GM23338 (cell line): ENCODE measurements around the gene KRTAP10-9. TPM values are rescaled to one million over a fixed set of nuclear protein-coding genes. Genes with fewer than 3 reads are reported as not detected.

Source experiments
- ATAC-seq: fragments of 200-7000 bp; cut with Tn5 transposase; 3 replicates; pipeline ENCODE4 v1.9.1; 2020
- DNase-seq: peaks from one replicate; pipeline ENCODE4 v3.0.0-alpha.2; 2015; ENCODE audit warnings: low spot score
- H2AFZ ChIP-seq: fragments of 200-600 bp; sonication (generic); 2 replicates; pipeline ENCODE4 v1.8.0; 2016; ENCODE audit warnings: antibody characterized with exemption, mild to moderate bottlenecking, moderate library complexity
- H3F3A ChIP-seq: fragments of 200-600 bp; sonication (generic); replicated peaks from 2 replicates; pipeline ENCODE4 v1.8.0; 2017; ENCODE audit warnings: antibody characterized with exemption, mixed run types, low read depth
- H3K27ac ChIP-seq: fragments of 200-600 bp; sonication (generic); 2 replicates; pipeline ENCODE4 v1.6.1; 2016; ENCODE audit warnings: low read depth
- H3K27me3 ChIP-seq: fragments of 200-600 bp; sonication (generic); 2 replicates; pipeline ENCODE4 v1.8.0; 2016; ENCODE audit warnings: mild to moderate bottlenecking, mixed run types, moderate library complexity; ENCODE audit not compliant: insufficient read depth
- H3K36me3 ChIP-seq: fragments of 200-600 bp; sonication (generic); 2 replicates; pipeline ENCODE4 v1.8.0; 2016; ENCODE audit warnings: mild to moderate bottlenecking; ENCODE audit not compliant: insufficient read depth
- H3K4me1 ChIP-seq: fragments of 200-600 bp; sonication (generic); 2 replicates; pipeline ENCODE4 v1.8.0; 2016; ENCODE audit warnings: mild to moderate bottlenecking, moderate library complexity; ENCODE audit not compliant: insufficient read depth
- H3K4me2 ChIP-seq: fragments of 200-600 bp; sonication (generic); 2 replicates; pipeline ENCODE4 v1.7.1; 2017; ENCODE audit warnings: mixed run types
- H3K4me3 ChIP-seq: fragments of 200-600 bp; sonication (generic); 2 replicates; pipeline ENCODE4 v1.6.1; 2016; ENCODE audit warnings: mixed run types
- H3K79me2 ChIP-seq: fragments of 200-600 bp; sonication (generic); replicated peaks from 2 replicates; pipeline ENCODE4 v1.8.0; 2017; ENCODE audit warnings: mild to moderate bottlenecking; ENCODE audit not compliant: insufficient read depth
- H3K9me2 ChIP-seq: fragments of 200-600 bp; sonication (generic); 2 replicates; pipeline ENCODE4 v1.8.0; 2017; ENCODE audit not compliant: insufficient read depth
- H4K20me1 ChIP-seq: fragments of 200-600 bp; sonication (generic); replicated peaks from 2 replicates; pipeline ENCODE4 v1.8.0; 2017; ENCODE audit warnings: mild to moderate bottlenecking; ENCODE audit not compliant: insufficient read depth
- H3K27ac Mint-ChIP-seq: 2 replicates; pipeline ENCODE4 v1.8.0; 2020; ENCODE audit warnings: inconsistent platforms, mild to moderate bottlenecking, moderate library complexity, mixed read lengths
- H3K27me3 Mint-ChIP-seq: 3 replicates; pipeline ENCODE4 v1.8.0; 2022; ENCODE audit warnings: low read depth, mild to moderate bottlenecking, moderate library complexity, mixed read lengths, inconsistent platforms; ENCODE audit not compliant: insufficient read depth, poor library complexity
- H3K36me3 Mint-ChIP-seq: 3 replicates; pipeline ENCODE4 v1.8.0; 2021; ENCODE audit warnings: low read depth, mild to moderate bottlenecking, inconsistent platforms, moderate library complexity, mixed read lengths
- H3K4me1 Mint-ChIP-seq: 3 replicates; pipeline ENCODE4 v1.8.0; 2020; ENCODE audit warnings: mild to moderate bottlenecking, inconsistent platforms, mixed read lengths
- H3K4me3 Mint-ChIP-seq: 3 replicates; pipeline ENCODE4 v1.8.0; 2021; ENCODE audit warnings: moderate library complexity, mild to moderate bottlenecking, inconsistent platforms, mixed read lengths
- H3K9me3 Mint-ChIP-seq: 3 replicates; pipeline ENCODE4 v1.8.0; 2020; ENCODE audit warnings: moderate library complexity, mild to moderate bottlenecking, inconsistent platforms, mixed read lengths
- CREB1 ChIP-seq: fragments of 250-450 bp; sonication (Bioruptor Pico); IDR thresholded peaks from 2 replicates; pipeline ENCODE4 v1.5.0; 2020; ENCODE audit warnings: low read depth, mild to moderate bottlenecking, moderate library complexity
- CTCF ChIP-seq, 2 experiments: fragments of 200-600 bp in 1 of 2; sonication (generic) in 1 of 2; conservative IDR thresholded peaks; 2 replicates each; pipeline versions ENCODE4 v1.5.1 to v1.6.1; 2016 to 2017; ENCODE audit warnings: antibody characterized with exemption in 2 of 2, low read depth in 2 of 2, mild to moderate bottlenecking in 2 of 2, moderate library complexity in 1 of 2
- ETS1 ChIP-seq: IDR thresholded peaks from 2 replicates; pipeline ENCODE4 v1.6.1; 2016; ENCODE audit warnings: antibody characterized with exemption
- EZH2 ChIP-seq: fragments of 200-600 bp; sonication (generic); IDR thresholded peaks from one replicate; pipeline ENCODE4 v1.8.0; 2017; ENCODE audit warnings: antibody characterized with exemption, mild to moderate bottlenecking, low read depth; ENCODE audit not compliant: unreplicated experiment
- EZH2phosphoT487 ChIP-seq: fragments of 200-600 bp; sonication (generic); IDR thresholded peaks from one replicate; pipeline ENCODE4 v1.8.1; 2018; ENCODE audit warnings: antibody characterized with exemption; ENCODE audit not compliant: unreplicated experiment
- JUNB ChIP-seq: IDR thresholded peaks from one replicate; pipeline ENCODE4 v1.6.1; 2016; ENCODE audit warnings: antibody characterized with exemption; ENCODE audit not compliant: unreplicated experiment
- NANOG ChIP-seq: IDR thresholded peaks from 2 replicates; pipeline ENCODE4 v1.6.1; 2016; ENCODE audit warnings: antibody characterized with exemption, borderline replicate concordance
- POLR2AphosphoS5 ChIP-seq: IDR thresholded peaks from 2 replicates; pipeline ENCODE4 v1.6.1; 2016; ENCODE audit warnings: antibody characterized with exemption, low read depth
- ZNF114 ChIP-seq: fragments of 250-450 bp; sonication (Bioruptor Pico); IDR thresholded peaks from 2 replicates; pipeline ENCODE4 v1.5.0; 2020; ENCODE audit warnings: mild to moderate bottlenecking, moderate library complexity
- ZNF331 ChIP-seq: fragments of 250-450 bp; sonication (Bioruptor Pico); IDR thresholded peaks from 2 replicates; pipeline ENCODE4 v1.5.0; 2020; ENCODE audit warnings: low read depth, mild to moderate bottlenecking, moderate library complexity
- ZNF462 ChIP-seq: fragments of 250-450 bp; sonication (Bioruptor Pico); IDR thresholded peaks from 2 replicates; pipeline ENCODE4 v1.5.0; 2020; ENCODE audit warnings: mild to moderate bottlenecking, moderate library complexity
- polyA plus RNA-seq: library from polyadenylated mRNA; unstranded; fragments of >200 nt; fragmentation: Nextera tagmentation; extraction: Ambion mirVana; gene quantifications from 2 replicates; pipeline ENCODE4 v1.2.1, GENCODE V29; 2016
- total RNA-seq: library from RNA; depleted of rRNA; stranded (reverse); fragments of >200 nt; shearing (Covaris generic); gene quantifications from 2 replicates; pipeline ENCODE4 v1.2.3, GENCODE V29; 2014
- TF ChIP-seq, protein P1 (sequence below): IDR thresholded peaks from one replicate; pipeline ENCODE4 v1.6.1; 2018; ENCODE audit warnings: antibody characterized with exemption; ENCODE audit not compliant: unreplicated experiment

Gene KRTAP10-9
- total and polyA plus RNA-seq, 2 experiments from 2014 or later, result not detected

DNA sequence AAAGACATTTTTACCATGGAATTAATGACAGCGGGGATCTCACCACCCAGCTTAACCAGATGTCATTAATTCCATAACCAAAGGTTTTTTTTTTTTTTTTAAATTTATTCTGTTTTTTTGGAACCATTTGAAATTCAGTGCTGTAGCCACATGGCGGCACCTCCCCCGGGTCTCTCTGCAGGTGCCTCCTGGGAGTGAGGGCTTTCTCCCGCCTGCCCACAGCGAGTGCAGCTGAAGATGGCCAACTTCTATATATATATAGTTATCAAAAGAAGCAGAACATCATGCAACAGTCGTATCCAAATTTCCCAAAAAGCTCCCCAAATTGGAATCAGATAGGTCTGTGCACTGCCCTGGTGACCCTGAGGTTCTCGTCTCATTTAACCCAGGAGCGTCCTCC lies 11.4 kb upstream of the KRTAP10-9 start:
- Histone ChIP-seq H3K4me2 (no peak overlapping the region), H3F3A (no peaks in the 10 kb centered on the region), H3K79me2 (no peaks in the 10 kb centered on the region), H3K36me3 (no peaks in the 10 kb centered on the region), H3K27ac (no peak overlapping the region), H4K20me1 (no peaks in the 10 kb centered on the region), H3K9me2 (no peaks in the 10 kb centered on the region), H3K4me1 (no peaks in the 10 kb centered on the region), H2AFZ (no peak overlapping the region), H3K4me3 (no peak overlapping the region), H3K27me3 (no peaks in the 10 kb centered on the region)
- Mint-ChIP-seq H3K36me3 (peaks cover 27% of the 10 kb centered on the region), H3K4me3 (no peak overlapping the region), H3K27ac (no peak overlapping the region), H3K27me3 (peaks cover 11% of the 10 kb centered on the region), H3K9me3 (peaks cover 42% of the 10 kb centered on the region), H3K4me1 (peaks cover 23% of the 10 kb centered on the region)
- DNase-seq (no peak), ATAC-seq (no peak)
- TF ChIP-seq ZNF331 (CRISPR knock-in tag), result no peak
- TF ChIP-seq CREB1 (CRISPR knock-in tag), result no peak
- TF ChIP-seq ZNF462 (CRISPR knock-in tag), result no peak
- TF ChIP-seq EZH2phosphoT487, result no peak
- TF ChIP-seq NANOG, result no peak
- TF ChIP-seq POLR2AphosphoS5, result no peak
- TF ChIP-seq ZNF114 (CRISPR knock-in tag), result no peak
- no peak for TF ChIP-seq JUNB
- TF ChIP-seq EZH2, result no peak
- no peak for TF ChIP-seq ETS1
- TF ChIP-seq, protein P1, sequence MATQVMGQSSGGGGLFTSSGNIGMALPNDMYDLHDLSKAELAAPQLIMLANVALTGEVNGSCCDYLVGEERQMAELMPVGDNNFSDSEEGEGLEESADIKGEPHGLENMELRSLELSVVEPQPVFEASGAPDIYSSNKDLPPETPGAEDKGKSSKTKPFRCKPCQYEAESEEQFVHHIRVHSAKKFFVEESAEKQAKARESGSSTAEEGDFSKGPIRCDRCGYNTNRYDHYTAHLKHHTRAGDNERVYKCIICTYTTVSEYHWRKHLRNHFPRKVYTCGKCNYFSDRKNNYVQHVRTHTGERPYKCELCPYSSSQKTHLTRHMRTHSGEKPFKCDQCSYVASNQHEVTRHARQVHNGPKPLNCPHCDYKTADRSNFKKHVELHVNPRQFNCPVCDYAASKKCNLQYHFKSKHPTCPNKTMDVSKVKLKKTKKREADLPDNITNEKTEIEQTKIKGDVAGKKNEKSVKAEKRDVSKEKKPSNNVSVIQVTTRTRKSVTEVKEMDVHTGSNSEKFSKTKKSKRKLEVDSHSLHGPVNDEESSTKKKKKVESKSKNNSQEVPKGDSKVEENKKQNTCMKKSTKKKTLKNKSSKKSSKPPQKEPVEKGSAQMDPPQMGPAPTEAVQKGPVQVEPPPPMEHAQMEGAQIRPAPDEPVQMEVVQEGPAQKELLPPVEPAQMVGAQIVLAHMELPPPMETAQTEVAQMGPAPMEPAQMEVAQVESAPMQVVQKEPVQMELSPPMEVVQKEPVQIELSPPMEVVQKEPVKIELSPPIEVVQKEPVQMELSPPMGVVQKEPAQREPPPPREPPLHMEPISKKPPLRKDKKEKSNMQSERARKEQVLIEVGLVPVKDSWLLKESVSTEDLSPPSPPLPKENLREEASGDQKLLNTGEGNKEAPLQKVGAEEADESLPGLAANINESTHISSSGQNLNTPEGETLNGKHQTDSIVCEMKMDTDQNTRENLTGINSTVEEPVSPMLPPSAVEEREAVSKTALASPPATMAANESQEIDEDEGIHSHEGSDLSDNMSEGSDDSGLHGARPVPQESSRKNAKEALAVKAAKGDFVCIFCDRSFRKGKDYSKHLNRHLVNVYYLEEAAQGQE, result no peak
- no peak for TF ChIP-seq CTCF (conservative IDR thresholded peaks at IDR 0.05; ENCODE audit: low read depth in 2 of 2)
